ENCODE data around the gene LYZL6.

GRCh38 chr17:35986643-35987042 lies 43.1 kb upstream of the LYZL6 start, which contains the start of gene CCL14:
- TF ChIP-seq CTCF (IDR thresholded peaks at IDR 0.05) (no peak), POLR2A (IDR thresholded peaks at IDR 0.05) (no peak)

Data from testis (tissue), 2 donors.